Activated B cell treated with CpG ODN at 0.5 μM for 24 hours (primary cell): ENCODE results near the gene PRRG1. TPM values are rescaled to one million over a fixed set of nuclear protein-coding genes. Genes with fewer than 3 reads are reported as not detected.

ENCODE experiments used
- ATAC-seq: fragments of 200-7000 bp; cut with Tn5 transposase; one replicate; pipeline ENCODE4 v1.10.0; 2021; ENCODE audit warnings: low read depth, mild to moderate bottlenecking, moderate library complexity
- CTCF ChIA-PET: fragments of 350-600 bp; sonication (Branson Sonifier 250); formaldehyde crosslinking; loops from one replicate; lab custom pipeline; 2021; ENCODE audit warnings: antibody characterized with exemption; lab: Charles Lee
- POLR2A ChIA-PET: fragments of 350-600 bp; sonication (Branson Sonifier 250); formaldehyde crosslinking; loops from one replicate; lab custom pipeline; 2021; ENCODE audit warnings: antibody characterized with exemption; lab: Charles Lee
- DNase-seq: peaks from one replicate; pipeline ENCODE4 v3.0.0; 2022
- H3K27ac Mint-ChIP-seq: one replicate; pipeline ENCODE4 v1.8.0; 2020; ENCODE audit warnings: mixed read lengths
- H3K27me3 Mint-ChIP-seq: one replicate; pipeline ENCODE4 v1.8.0; 2021; ENCODE audit warnings: mixed read lengths
- H3K36me3 Mint-ChIP-seq: one replicate; pipeline ENCODE4 v1.8.0; 2021; ENCODE audit warnings: low read depth, mixed read lengths
- H3K4me1 Mint-ChIP-seq: one replicate; pipeline ENCODE4 v1.8.0; 2021; ENCODE audit warnings: mixed read lengths
- H3K4me3 Mint-ChIP-seq: one replicate; pipeline ENCODE4 v1.8.0; 2020; ENCODE audit warnings: mild to moderate bottlenecking, mixed read lengths
- H3K9me3 Mint-ChIP-seq: one replicate; pipeline ENCODE4 v1.8.0; 2020; ENCODE audit warnings: mixed read lengths
- intact Hi-C: fragments of 100-400 bp; cut with micrococcal nuclease; formaldehyde crosslinking; loops from one replicate; pipeline ENCODE4 v1.15.1; 2024
- total RNA-seq: library from RNA; stranded (reverse); gene quantifications from 2 replicates; pipeline ENCODE4 v1.2.3, GENCODE V29; 2022
- TF ChIP-seq, protein P1 (sequence below): fragments of 200-600 bp; IDR thresholded peaks from one replicate; pipeline ENCODE4 v1.8.0; 2022; ENCODE audit warnings: antibody characterized with exemption, mild to moderate bottlenecking

Gene PRRG1
- total RNA-seq, 1 donor from 2014 or later = not detected

DNA sequence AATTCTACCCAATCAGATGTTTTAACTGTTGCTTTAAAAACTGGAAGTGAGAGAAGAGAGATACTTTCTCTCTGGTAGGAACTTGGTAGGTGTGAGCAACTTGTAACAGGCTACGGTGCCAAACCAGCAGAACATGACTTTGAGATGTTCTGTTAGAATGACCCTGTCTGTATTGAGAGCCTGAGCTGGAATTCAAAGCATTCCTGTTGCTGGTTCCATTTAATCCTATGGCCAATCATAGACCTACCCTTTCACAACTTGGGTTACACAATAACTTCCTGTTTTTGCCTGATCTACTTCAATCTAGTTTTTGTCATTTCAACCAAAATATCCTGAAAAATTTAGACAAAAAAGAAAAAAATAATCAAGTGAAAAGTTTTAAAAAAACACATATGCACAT lies 1.7 kb upstream of the PRRG1 start:
- intact Hi-C loops = no loop called here

DNA sequence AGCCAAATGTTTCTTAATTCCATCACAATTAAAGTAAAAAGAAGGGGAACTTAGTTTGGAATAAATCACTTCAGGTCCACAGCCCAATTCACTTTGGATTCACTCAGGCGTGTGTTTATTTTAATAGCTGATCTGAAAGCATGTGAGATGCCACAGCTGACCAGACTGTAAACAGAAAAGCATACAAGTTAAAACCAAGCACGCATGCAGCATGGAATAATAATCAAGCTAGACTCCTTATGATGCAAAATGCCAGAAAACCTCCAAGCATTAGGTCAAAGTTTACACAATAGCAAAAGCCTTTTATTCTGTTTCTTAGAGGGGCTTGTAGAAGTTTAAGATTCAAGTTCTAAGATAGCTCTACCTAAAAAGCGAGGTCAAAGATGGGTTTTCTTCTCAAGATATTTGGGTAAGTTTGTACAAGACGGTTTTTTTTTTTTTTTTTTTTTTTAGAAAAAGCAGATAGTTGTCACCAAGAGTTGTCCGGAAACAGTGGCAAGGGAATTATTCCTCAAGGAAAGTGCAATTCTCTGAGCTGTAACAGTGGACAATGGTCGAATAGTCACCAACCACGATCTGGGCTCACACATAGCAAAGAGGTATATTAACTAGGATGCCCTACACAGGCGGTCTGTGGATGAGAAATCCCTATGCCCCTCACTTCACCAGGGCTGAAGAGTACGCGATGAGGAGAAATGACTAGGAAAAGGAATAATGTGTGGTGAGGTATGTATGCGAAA lies 763 bp upstream of the PRRG1 start:
- POLR2A ChIA-PET = no interaction called here
- H3K9me3 Mint-ChIP-seq = no peaks in the 10 kb centered on the region
- H3K36me3 Mint-ChIP-seq = no peaks in the 10 kb centered on the region
- TF ChIP-seq, protein P1, sequence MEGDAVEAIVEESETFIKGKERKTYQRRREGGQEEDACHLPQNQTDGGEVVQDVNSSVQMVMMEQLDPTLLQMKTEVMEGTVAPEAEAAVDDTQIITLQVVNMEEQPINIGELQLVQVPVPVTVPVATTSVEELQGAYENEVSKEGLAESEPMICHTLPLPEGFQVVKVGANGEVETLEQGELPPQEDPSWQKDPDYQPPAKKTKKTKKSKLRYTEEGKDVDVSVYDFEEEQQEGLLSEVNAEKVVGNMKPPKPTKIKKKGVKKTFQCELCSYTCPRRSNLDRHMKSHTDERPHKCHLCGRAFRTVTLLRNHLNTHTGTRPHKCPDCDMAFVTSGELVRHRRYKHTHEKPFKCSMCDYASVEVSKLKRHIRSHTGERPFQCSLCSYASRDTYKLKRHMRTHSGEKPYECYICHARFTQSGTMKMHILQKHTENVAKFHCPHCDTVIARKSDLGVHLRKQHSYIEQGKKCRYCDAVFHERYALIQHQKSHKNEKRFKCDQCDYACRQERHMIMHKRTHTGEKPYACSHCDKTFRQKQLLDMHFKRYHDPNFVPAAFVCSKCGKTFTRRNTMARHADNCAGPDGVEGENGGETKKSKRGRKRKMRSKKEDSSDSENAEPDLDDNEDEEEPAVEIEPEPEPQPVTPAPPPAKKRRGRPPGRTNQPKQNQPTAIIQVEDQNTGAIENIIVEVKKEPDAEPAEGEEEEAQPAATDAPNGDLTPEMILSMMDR = no peak
- H3K4me3 Mint-ChIP-seq = no peak overlapping the region
- peaks cover 13% of the 10 kb centered on the region for H3K4me1 Mint-ChIP-seq
- no peak overlapping the region for H3K27ac Mint-ChIP-seq
- no peak for ATAC-seq
- intact Hi-C loops = no loop called here
- CTCF ChIA-PET = no interaction called here
- no peak for DNase-seq
- H3K27me3 Mint-ChIP-seq = peaks cover 4% of the 10 kb centered on the region

More for the DNA sequence above, 1.7 kb upstream of the PRRG1 start:
- ATAC-seq (no peak), DNase-seq (no peak)
- H3K4me3 Mint-ChIP-seq = no peak overlapping the region
- CTCF ChIA-PET = no interaction called here
- TF ChIP-seq, protein P1 = no peak
- H3K27ac Mint-ChIP-seq = no peak overlapping the region
- peaks cover 13% of the 10 kb centered on the region for H3K4me1 Mint-ChIP-seq
- POLR2A ChIA-PET = no interaction called here
- H3K36me3 Mint-ChIP-seq = no peaks in the 10 kb centered on the region
- peaks cover 4% of the 10 kb centered on the region for H3K27me3 Mint-ChIP-seq
- no peaks in the 10 kb centered on the region for H3K9me3 Mint-ChIP-seq

DNA sequence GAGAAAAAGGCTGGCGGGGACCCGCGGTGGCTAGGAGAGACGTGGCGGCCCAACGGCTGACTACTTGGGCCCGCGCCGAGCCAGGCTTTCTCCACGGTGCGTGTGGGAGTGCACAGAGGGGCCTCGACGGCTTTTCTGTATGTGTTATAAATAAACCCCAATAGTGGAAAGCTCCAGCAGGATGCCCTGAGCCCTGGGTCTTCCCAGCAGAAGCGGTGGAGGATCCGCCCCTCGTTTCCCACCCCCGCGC lies 268 bp upstream of the PRRG1 start:
- DNase-seq = no peak
- H3K9me3 Mint-ChIP-seq = no peaks in the 10 kb centered on the region
- H3K27ac Mint-ChIP-seq = no peak overlapping the region
- no peak overlapping the region for H3K4me3 Mint-ChIP-seq
- TF ChIP-seq, protein P1 = no peak
- no peaks in the 10 kb centered on the region for H3K36me3 Mint-ChIP-seq
- H3K4me1 Mint-ChIP-seq = peaks cover 13% of the 10 kb centered on the region
- CTCF ChIA-PET = no interaction called here
- peaks cover 4% of the 10 kb centered on the region for H3K27me3 Mint-ChIP-seq
- no peak for ATAC-seq
- intact Hi-C loops = no loop called here
- POLR2A ChIA-PET = no interaction called here

DNA sequence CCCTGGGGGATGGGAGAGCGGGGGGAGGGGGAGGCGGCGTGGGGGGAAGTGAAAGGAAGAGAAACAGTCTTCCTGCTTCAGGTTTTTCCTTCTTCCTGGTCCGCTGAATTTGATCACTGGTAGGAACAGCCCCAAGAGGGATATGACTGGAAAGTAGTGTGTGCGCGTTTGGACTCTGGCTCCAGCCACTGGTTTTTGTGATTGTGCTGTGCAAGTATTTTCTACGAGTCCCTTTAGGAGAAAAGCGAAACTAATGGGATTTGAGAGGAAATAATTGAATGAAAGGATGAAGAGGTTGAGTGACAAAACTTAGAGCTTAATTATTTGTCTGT lies 836 bp downstream of the PRRG1 start:
- POLR2A ChIA-PET = no interaction called here
- ATAC-seq (no peak), DNase-seq (no peak)
- Mint-ChIP-seq H3K27ac (no peak overlapping the region), H3K36me3 (no peaks in the 10 kb centered on the region), H3K4me1 (peaks cover 13% of the 10 kb centered on the region), H3K4me3 (peak overlapping the region; percentile 9), H3K27me3 (peaks cover 4% of the 10 kb centered on the region), H3K9me3 (no peaks in the 10 kb centered on the region)
- TF ChIP-seq, protein P1 = no peak
- intact Hi-C loops = no loop called here
- CTCF ChIA-PET = no interaction called here

DNA sequence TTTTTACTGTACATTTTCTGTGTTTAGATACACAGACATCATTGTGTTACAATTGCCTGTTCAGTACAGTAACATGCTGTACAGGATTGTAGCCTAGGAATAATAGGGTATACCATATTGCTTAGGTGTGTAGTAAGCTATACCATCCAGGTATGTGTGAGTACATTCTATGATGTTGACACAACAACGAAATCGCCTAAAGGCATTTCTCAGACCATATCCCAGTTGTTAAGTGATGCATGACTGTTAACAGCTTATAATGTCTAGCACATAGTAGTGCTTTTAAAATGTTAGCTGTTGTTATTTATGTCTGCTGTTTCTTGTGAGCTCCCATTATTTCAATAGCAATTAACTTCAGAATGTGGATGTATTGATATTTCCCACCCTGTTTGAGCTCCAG lies 4.5 kb downstream of the PRRG1 start:
- peaks cover 2% of the 10 kb centered on the region for H3K27me3 Mint-ChIP-seq
- ChIA-PET POLR2A (no interaction called here), CTCF (no interaction called here)
- peaks cover 13% of the 10 kb centered on the region for H3K4me1 Mint-ChIP-seq
- no peaks in the 10 kb centered on the region for H3K9me3 Mint-ChIP-seq
- H3K4me3 Mint-ChIP-seq = no peak overlapping the region
- TF ChIP-seq, protein P1 = no peak
- intact Hi-C loops = no loop called here
- no peak for DNase-seq
- ATAC-seq = no peak
- no peaks in the 10 kb centered on the region for H3K36me3 Mint-ChIP-seq
- no peak overlapping the region for H3K27ac Mint-ChIP-seq
